Activated T-cell treated with anti-CD3 and anti-CD28 coated beads, Interleukin-2, amount 50 U/mL, for 72 hours (primary cell): ENCODE results near the gene TMBIM1. TPM values are rescaled to one million over a fixed set of nuclear protein-coding genes. Genes with fewer than 3 reads are reported as not detected.
"Not testable (repeated sequence)": the region's sequence is repeated elsewhere in the genome, so short reads cannot be mapped to it uniquely, and the experiment has no call there.

Experiments
- ATAC-seq, 2 donors: fragments of 150-1000 bp; cut with Tn5 transposase; replicated peaks in 1 of 2; 2 replicates each; pipeline ENCODE4 v1.10.0; 2021; ENCODE audit warnings: moderate library complexity in 2 of 2, mild to moderate bottlenecking in 1 of 2
- DNase-seq, 2 donors: peaks; one replicate each; pipeline ENCODE4 v3.0.0; 2021 to 2022; ENCODE audit warnings: mixed read lengths in 1 of 2
- H3K27ac Mint-ChIP-seq: one replicate; pipeline ENCODE4 v1.8.0; 2022; ENCODE audit warnings: mild to moderate bottlenecking, moderate library complexity, mixed read lengths
- H3K27me3 Mint-ChIP-seq: one replicate; pipeline ENCODE4 v1.8.0; 2022; ENCODE audit warnings: low read depth, mixed read lengths
- H3K36me3 Mint-ChIP-seq, 2 donors: one replicate each; pipeline ENCODE4 v1.8.0; 2022; ENCODE audit warnings: mixed read lengths in 2 of 2, mild to moderate bottlenecking in 1 of 2; ENCODE audit not compliant: insufficient read depth in 2 of 2
- H3K4me1 Mint-ChIP-seq: one replicate; pipeline ENCODE4 v1.8.0; 2022; ENCODE audit warnings: low read depth, mixed read lengths
- H3K4me3 Mint-ChIP-seq, 2 donors: one replicate each; pipeline ENCODE4 v1.8.0; 2022; ENCODE audit warnings: mild to moderate bottlenecking in 2 of 2, mixed read lengths in 2 of 2, moderate library complexity in 2 of 2
- H3K9me3 Mint-ChIP-seq, 2 donors: one replicate each; pipeline ENCODE4 v1.8.0; 2022; ENCODE audit warnings: mixed read lengths in 2 of 2
- total RNA-seq, 2 donors: library from RNA; stranded (reverse); gene quantifications; one replicate each; pipeline ENCODE4 v1.2.3, GENCODE V29; 2022

Gene TMBIM1
- total RNA-seq, 2 donors from 2014 or later: 64.5 to 75.1 TPM

DNA sequence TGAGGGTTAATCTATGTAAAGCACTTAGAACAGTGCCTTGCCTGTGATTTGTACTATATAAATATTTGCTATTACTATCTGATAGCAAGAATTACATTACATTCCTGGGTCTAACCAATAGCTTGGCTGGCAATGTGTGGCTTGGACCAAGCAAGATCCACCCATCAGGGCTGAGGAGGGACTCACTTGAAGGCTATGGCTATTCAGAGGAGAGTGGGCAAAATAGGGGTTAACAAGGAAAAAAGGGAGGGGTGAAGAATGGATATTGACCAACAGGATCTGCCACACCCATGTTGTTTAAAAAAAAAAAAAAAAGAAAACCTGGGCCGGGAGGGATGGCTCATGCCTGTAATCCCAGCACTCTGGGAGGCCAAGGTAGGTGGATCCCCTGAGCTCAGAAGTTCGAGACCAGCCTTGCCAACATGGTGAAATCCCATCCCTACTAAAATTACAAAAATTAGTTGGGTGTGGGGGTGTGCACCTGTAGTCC lies 20.0 kb upstream of the TMBIM1 start:
- DNase-seq (no peak), ATAC-seq (no peak)
- Mint-ChIP-seq H3K36me3 (no peaks in the 10 kb centered on the region), H3K27me3 (no peaks in the 10 kb centered on the region), H3K4me1 (peaks cover 25% of the 10 kb centered on the region), H3K27ac (no peak overlapping the region), H3K4me3 (no peak overlapping the region), H3K9me3 (peaks cover 2% of the 10 kb centered on the region in 2 donors)

- not testable (repeated sequence) for H3K27me3 Mint-ChIP-seq, H3K27ac Mint-ChIP-seq, DNase-seq, H3K4me3 Mint-ChIP-seq, ATAC-seq, H3K9me3 Mint-ChIP-seq, H3K36me3 Mint-ChIP-seq
- H3K4me1 Mint-ChIP-seq: peaks cover 19% of the 10 kb centered on the region
These were observed 19.4 kb upstream of the TMBIM1 start for GRCh38 chr2:218311541-218312266.

- Mint-ChIP-seq H3K27ac (no peak overlapping the region), H3K36me3 (no peaks in the 10 kb centered on the region)
These were observed 18.7 kb upstream of the TMBIM1 start for GRCh38 chr2:218310853-218311540.

DNA sequence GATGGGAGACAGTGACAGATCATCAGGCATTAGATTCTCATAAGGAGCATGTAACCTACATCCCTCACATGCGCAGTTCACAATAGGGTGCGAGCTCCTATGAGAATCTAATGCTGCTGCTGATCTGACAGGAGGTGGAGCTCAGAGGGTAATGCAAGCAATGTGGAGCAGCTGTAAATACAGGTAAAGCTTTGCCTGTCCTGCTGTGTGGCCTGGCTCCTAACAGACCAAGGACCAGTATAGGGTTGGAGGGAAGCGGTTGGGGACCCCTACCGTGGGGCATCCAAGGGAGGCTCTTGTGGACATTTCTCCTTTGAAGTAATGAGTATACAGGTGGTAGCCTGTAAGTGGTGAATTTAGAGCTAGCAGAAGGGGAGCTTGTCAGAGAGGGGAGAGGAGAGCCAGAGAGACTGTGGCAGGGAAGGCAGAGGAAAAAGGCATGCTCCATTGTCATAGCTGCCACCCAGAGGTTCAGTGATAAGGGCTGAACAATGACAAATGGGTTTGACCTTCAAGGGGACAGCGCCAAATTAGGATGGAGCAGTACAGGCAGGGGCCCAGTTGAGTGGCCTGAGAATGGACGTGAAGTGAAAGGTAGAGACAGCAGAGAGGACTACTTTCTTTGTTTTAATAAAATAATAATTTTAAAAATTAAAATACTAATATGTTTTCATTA lies 15.2 kb upstream of the TMBIM1 start:
- Mint-ChIP-seq H3K27ac (no peak overlapping the region), H3K4me3 (no peak overlapping the region), H3K9me3 (no peaks in the 10 kb centered on the region), H3K4me1 (peaks cover 6% of the 10 kb centered on the region), H3K27me3 (no peaks in the 10 kb centered on the region), H3K36me3 (no peaks in the 10 kb centered on the region)
- ATAC-seq (no peak), DNase-seq (no peak)

More at GRCh38 chr2:218310853-218311540, 18.7 kb upstream of the TMBIM1 start:
- Mint-ChIP-seq H3K27me3 (no peaks in the 10 kb centered on the region), H3K9me3 (no peaks in the 10 kb centered on the region), H3K4me3 (no peak overlapping the region), H3K4me1 (peaks cover 12% of the 10 kb centered on the region)
- DNase-seq: no peak
- ATAC-seq: no peak

DNA sequence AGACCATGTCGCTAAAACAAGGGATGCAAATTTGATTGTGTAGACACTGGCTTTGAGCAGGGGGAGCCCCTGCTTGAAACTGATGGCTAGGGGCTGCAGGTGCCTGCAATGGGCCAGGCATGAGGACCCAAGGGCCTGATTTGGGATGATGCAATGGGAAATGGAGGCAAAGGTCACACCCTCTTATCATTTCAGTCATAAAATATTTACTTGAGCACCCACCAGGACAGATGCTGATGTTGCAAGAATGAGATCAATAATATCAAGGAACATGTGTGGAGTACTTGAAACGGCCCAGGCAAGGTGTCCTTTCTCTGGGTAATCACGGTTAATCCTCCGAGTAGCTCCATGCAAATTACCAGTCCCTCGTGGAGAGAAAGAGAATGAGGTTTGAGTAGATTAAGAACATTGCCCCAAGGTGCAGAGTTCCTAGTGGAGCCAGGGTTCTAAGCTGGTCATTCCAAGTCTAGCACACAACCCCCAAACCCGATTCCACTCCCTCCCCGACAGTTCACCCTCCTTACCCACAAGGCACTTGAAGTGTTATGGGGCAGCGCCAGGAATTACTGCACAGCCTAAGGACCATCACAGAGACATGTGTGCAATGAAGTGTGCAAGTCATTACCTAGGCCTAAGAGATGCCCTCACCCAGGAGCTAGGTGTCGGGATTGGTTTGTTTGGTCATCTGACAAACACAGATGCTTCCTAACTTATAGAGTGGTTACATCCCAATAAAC lies 14.0 kb upstream of the TMBIM1 start:
- H3K27me3 Mint-ChIP-seq: no peaks in the 10 kb centered on the region
- H3K4me3 Mint-ChIP-seq: no peak overlapping the region
- H3K27ac Mint-ChIP-seq: no peak overlapping the region
- ATAC-seq (no peak), DNase-seq (no peak)
- H3K4me1 Mint-ChIP-seq: peaks cover 9% of the 10 kb centered on the region
- H3K36me3 Mint-ChIP-seq: no peaks in the 10 kb centered on the region
- H3K9me3 Mint-ChIP-seq: no peaks in the 10 kb centered on the region

GRCh38 chr2:218305383-218305782 lies 13.1 kb upstream of the TMBIM1 start:
- Mint-ChIP-seq H3K4me1 (peaks cover 12% of the 10 kb centered on the region), H3K4me3 (no peak overlapping the region), H3K27ac (no peak overlapping the region), H3K9me3 (no peaks in the 10 kb centered on the region), H3K36me3 (no peaks in the 10 kb centered on the region), H3K27me3 (no peaks in the 10 kb centered on the region)
- DNase-seq (no peak), ATAC-seq (no peak)

GRCh38 chr2:218301176-218301819 lies 9.0 kb upstream of the TMBIM1 start:
- DNase-seq: peak; percentile 87 to 88
- H3K4me3 Mint-ChIP-seq: no peak overlapping the region
- no peaks in the 10 kb centered on the region for H3K36me3 Mint-ChIP-seq
- peak; percentile 89 to 94 for ATAC-seq
- H3K4me1 Mint-ChIP-seq: peaks cover 6% of the 10 kb centered on the region
- H3K9me3 Mint-ChIP-seq: no peaks in the 10 kb centered on the region
- H3K27ac Mint-ChIP-seq: no peak overlapping the region
- no peaks in the 10 kb centered on the region for H3K27me3 Mint-ChIP-seq

DNA sequence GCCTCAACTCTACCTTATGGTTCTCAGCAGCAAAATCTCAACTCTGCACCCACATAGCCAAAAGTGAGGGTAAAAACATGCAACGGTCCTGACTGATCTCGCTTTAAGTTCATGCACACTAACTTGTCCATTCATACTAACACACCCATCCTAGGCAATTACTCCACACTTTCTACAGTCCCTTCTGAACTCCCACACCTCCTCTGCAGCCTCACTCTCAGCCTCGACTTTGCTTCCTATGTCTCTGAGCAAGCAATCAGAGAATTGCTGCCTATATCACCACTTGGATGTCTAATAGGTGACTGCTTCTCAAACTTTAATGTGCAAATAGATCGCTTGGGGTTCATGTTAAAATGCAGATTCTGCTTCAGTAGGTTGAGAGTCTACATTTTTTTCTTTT lies 7.8 kb upstream of the TMBIM1 start:
- no peak overlapping the region for H3K4me3 Mint-ChIP-seq
- H3K4me1 Mint-ChIP-seq: peaks cover 8% of the 10 kb centered on the region
- DNase-seq (no peak), ATAC-seq (no peak)
- H3K9me3 Mint-ChIP-seq: no peaks in the 10 kb centered on the region
- H3K36me3 Mint-ChIP-seq: no peaks in the 10 kb centered on the region
- H3K27me3 Mint-ChIP-seq: no peaks in the 10 kb centered on the region
- no peak overlapping the region for H3K27ac Mint-ChIP-seq

- Mint-ChIP-seq H3K9me3 (no peaks in the 10 kb centered on the region), H3K4me1 (peaks cover 16% of the 10 kb centered on the region)
These were observed 6.1 kb upstream of the TMBIM1 start for GRCh38 chr2:218298314-218298875.

DNA sequence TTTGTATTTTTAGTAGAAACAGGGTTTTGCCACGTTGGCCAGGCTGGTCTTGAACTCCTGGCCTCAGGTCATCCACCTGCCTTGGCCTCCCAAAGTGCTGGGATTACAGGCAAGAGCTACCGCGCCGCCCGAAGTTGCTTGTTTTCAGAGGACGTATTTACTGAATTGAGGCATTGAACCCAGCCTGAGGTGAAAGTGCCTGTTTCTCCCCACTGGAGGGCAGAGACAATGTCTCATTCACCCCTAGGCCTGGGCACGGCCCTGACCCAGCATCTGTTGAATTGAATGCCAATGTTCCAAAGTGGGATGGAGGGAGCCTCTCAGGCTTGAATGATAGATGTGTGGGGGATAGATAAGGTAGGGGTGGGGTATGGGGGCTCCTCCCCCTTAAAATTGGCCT lies 4.5 kb upstream of the TMBIM1 start:
- Mint-ChIP-seq H3K27ac (no peak overlapping the region), H3K9me3 (no peaks in the 10 kb centered on the region), H3K36me3 (no peaks in the 10 kb centered on the region), H3K27me3 (no peaks in the 10 kb centered on the region), H3K4me3 (no peak overlapping the region), H3K4me1 (peaks cover 22% of the 10 kb centered on the region)
- no peak for DNase-seq
- no peak for ATAC-seq

More at GRCh38 chr2:218298314-218298875, 6.1 kb upstream of the TMBIM1 start:
- ATAC-seq: no peak
- Mint-ChIP-seq H3K27me3 (no peaks in the 10 kb centered on the region), H3K36me3 (no peaks in the 10 kb centered on the region), H3K4me3 (no peak overlapping the region), H3K27ac (no peak overlapping the region)
- DNase-seq: no peak

- H3K27me3 Mint-ChIP-seq: no peaks in the 10 kb centered on the region
- no peak overlapping the region for H3K4me3 Mint-ChIP-seq
- H3K9me3 Mint-ChIP-seq: no peaks in the 10 kb centered on the region
- no peaks in the 10 kb centered on the region for H3K36me3 Mint-ChIP-seq
- no peak for DNase-seq
- no peak for ATAC-seq
- H3K27ac Mint-ChIP-seq: no peak overlapping the region
- peaks cover 23% of the 10 kb centered on the region for H3K4me1 Mint-ChIP-seq
These were observed 3.9 kb upstream of the TMBIM1 start for GRCh38 chr2:218296200-218296599.

DNA sequence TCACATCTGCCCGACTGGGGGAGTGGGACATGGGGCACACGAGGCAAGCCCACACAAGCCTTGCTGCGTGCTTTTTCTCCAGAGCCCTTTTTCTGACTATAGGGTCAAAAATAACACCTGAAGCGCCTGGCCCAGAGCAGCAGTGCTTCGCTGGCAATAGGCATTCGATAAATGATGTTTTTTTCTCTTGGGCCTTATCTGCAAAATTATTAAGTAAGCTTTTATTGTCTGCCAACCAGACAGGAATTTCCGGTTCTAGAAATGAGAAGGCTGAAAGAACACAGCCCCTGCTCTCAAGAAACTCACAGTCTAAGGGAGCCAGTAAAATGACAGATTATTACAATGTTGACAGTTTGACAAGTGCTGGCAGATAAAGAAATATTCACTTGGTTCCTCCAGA lies 2.7 kb upstream of the TMBIM1 start:
- ATAC-seq (no peak), DNase-seq (no peak)
- Mint-ChIP-seq H3K4me1 (peaks cover 34% of the 10 kb centered on the region), H3K36me3 (no peaks in the 10 kb centered on the region), H3K27ac (peak overlapping the region; percentile 31), H3K4me3 (peak overlapping the region in 1 of 2 donors; percentile 7), H3K27me3 (no peaks in the 10 kb centered on the region), H3K9me3 (no peaks in the 10 kb centered on the region)
